ENCODE data around the gene USP34.

USP34 gene

GRCh38 chr2:61253136-61253535 lies 217.8 kb downstream of the USP34 start:
- Histone ChIP-seq H3K36me3 (replicated peaks; ENCODE audit: insufficient read depth, low read length) (peaks cover 5% of the 10 kb centered on the region), H3K9ac (ENCODE audit: low read length) (no peak overlapping the region), H4K20me1 (ENCODE audit: insufficient read depth, low read length) (no peaks in the 10 kb centered on the region), H3K27ac (ENCODE audit: low read length) (no peak overlapping the region), H3K27me3 (replicated peaks; ENCODE audit: insufficient read depth, low read length) (no peaks in the 10 kb centered on the region), H3K4me1 (ENCODE audit: low read length) (no peaks in the 10 kb centered on the region), H3K79me2 (ENCODE audit: low read length) (no peaks in the 10 kb centered on the region), H3F3A (ENCODE audit: insufficient read depth, low read length) (no peaks in the 10 kb centered on the region), H2AFZ (ENCODE audit: low read length) (no peak overlapping the region), H3K4me2 (ENCODE audit: low read depth, low read length) (no peak overlapping the region), H3K9me2 (replicated peaks; ENCODE audit: insufficient read depth, low read length) (no peaks in the 10 kb centered on the region), H3K4me3 (ENCODE audit: low read length) (no peak overlapping the region), H3K9me3 (replicated peaks; ENCODE audit: insufficient read depth, low read length) (no peaks in the 10 kb centered on the region)
- no peak for DNase-seq
- no peak for TF ChIP-seq CTCF (IDR thresholded peaks at IDR 0.05; ENCODE audit: low read length)
- TF ChIP-seq EZH2 (optimal IDR thresholded peaks at IDR 0.05; ENCODE audit: low read depth, low read length) = no peak
- no peak for TF ChIP-seq EZH2phosphoT487 (IDR thresholded peaks at IDR 0.05; ENCODE audit: low read length)

- no peak for DNase-seq
- no peaks in the 10 kb centered on the region for H3F3A ChIP-seq (ENCODE audit: insufficient read depth, low read length)
- no peak overlapping the region for H3K27ac ChIP-seq (ENCODE audit: low read length)
- no peaks in the 10 kb centered on the region for H3K9me3 ChIP-seq (replicated peaks; ENCODE audit: insufficient read depth, low read length)
- no peak overlapping the region for H3K9ac ChIP-seq (ENCODE audit: low read length)
- H3K27me3 ChIP-seq (replicated peaks; ENCODE audit: insufficient read depth, low read length) = no peaks in the 10 kb centered on the region
- H3K4me1 ChIP-seq (ENCODE audit: low read length) = no peaks in the 10 kb centered on the region
- H3K9me2 ChIP-seq (replicated peaks; ENCODE audit: insufficient read depth, low read length) = no peaks in the 10 kb centered on the region
- no peaks in the 10 kb centered on the region for H4K20me1 ChIP-seq (ENCODE audit: insufficient read depth, low read length)
- H2AFZ ChIP-seq (ENCODE audit: low read length) = no peak overlapping the region
- H3K36me3 ChIP-seq (replicated peaks; ENCODE audit: insufficient read depth, low read length) = peaks cover 5% of the 10 kb centered on the region
- H3K4me2 ChIP-seq (ENCODE audit: low read depth, low read length) = no peak overlapping the region
- H3K79me2 ChIP-seq (ENCODE audit: low read length) = no peaks in the 10 kb centered on the region
- TF ChIP-seq EZH2phosphoT487 (IDR thresholded peaks at IDR 0.05; ENCODE audit: low read length) = no peak
- TF ChIP-seq CTCF (IDR thresholded peaks at IDR 0.05; ENCODE audit: low read length) = no peak
- TF ChIP-seq EZH2 (optimal IDR thresholded peaks at IDR 0.05; ENCODE audit: low read depth, low read length) = no peak
- H3K4me3 ChIP-seq (ENCODE audit: low read length) = no peak overlapping the region
Measured at GRCh38 chr2:61252031-61252430, 218.9 kb downstream of the USP34 start.

- no peaks in the 10 kb centered on the region for H3K27me3 ChIP-seq (replicated peaks; ENCODE audit: insufficient read depth, low read length)
- H3K79me2 ChIP-seq (ENCODE audit: low read length) = no peaks in the 10 kb centered on the region
- no peak overlapping the region for H3K27ac ChIP-seq (ENCODE audit: low read length)
- no peak for TF ChIP-seq CTCF (IDR thresholded peaks at IDR 0.05; ENCODE audit: low read length)
- H3K9me2 ChIP-seq (replicated peaks; ENCODE audit: insufficient read depth, low read length) = no peaks in the 10 kb centered on the region
- no peaks in the 10 kb centered on the region for H3K9me3 ChIP-seq (replicated peaks; ENCODE audit: insufficient read depth, low read length)
- H3K4me2 ChIP-seq (ENCODE audit: low read depth, low read length) = no peak overlapping the region
- H2AFZ ChIP-seq (ENCODE audit: low read length) = no peak overlapping the region
- no peaks in the 10 kb centered on the region for H3K4me1 ChIP-seq (ENCODE audit: low read length)
- H3K36me3 ChIP-seq (replicated peaks; ENCODE audit: insufficient read depth, low read length) = peaks cover 6% of the 10 kb centered on the region
- no peak overlapping the region for H3K4me3 ChIP-seq (ENCODE audit: low read length)
- H3K9ac ChIP-seq (ENCODE audit: low read length) = no peak overlapping the region
- no peak for DNase-seq
- H4K20me1 ChIP-seq (ENCODE audit: insufficient read depth, low read length) = no peaks in the 10 kb centered on the region
- H3F3A ChIP-seq (ENCODE audit: insufficient read depth, low read length) = no peaks in the 10 kb centered on the region
Measured at GRCh38 chr2:61249521-61250071, 221.3 kb downstream of the USP34 start.

All from MM.1S (cell line).